Stimulated activated CD8-positive, alpha-beta memory T cell treated with anti-CD3 and anti-CD28 coated beads, Interleukin-2, amount 100 ng/mL, for 1 hour (primary cell): ENCODE data around the gene PRX.

Experiments
- DNase-seq, 2 donors: peaks; one replicate each; pipeline ENCODE4 v3.0.0-alpha.2; 2020; ENCODE audit warnings: low read depth in 2 of 2

Gene PRX

DNA sequence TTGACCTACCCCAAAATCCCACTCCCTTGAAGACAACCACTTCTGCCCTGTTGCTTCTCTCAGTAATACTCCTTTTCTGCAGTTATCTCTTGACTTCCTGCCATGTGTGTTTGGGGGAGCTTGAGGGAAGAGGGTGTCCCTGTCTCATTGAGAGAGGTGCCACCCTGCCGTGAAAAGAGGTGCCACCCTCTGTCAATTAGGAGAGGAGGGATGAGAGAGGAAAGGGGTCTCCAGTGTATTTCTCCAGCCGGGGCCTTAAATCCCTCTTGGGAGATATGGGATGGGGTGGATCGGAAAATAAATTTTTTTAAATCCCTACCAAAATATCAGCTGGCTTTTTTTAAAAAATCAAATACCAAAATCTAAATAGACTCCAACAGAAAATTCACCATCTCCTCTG is 48.2 kb downstream of the PRX start:
- no peak for DNase-seq

DNA sequence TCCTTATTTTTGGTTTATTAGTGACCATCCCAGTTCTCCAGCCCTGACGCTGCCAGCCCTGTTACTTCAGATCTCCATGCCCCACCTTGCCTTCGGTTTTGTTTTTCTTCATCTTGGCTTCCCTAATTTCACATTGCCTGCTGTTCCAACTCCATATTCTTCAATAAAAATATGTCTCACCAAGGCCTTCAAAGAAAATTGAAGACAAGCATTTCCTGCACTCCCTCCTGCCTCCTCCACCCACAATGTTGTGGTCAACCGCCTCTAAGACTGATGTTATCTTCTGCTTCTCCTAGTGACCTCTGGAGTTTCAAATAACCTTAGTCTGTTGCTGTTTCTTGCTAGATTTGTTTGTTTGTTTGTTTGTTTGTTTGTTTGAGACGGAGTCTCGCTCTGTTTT is 50.1 kb downstream of the PRX start:
- no peak for DNase-seq

- no peak for DNase-seq
Observed at GRCh38 chr19:40362160-40362559, 51.0 kb downstream of the PRX start.

DNA sequence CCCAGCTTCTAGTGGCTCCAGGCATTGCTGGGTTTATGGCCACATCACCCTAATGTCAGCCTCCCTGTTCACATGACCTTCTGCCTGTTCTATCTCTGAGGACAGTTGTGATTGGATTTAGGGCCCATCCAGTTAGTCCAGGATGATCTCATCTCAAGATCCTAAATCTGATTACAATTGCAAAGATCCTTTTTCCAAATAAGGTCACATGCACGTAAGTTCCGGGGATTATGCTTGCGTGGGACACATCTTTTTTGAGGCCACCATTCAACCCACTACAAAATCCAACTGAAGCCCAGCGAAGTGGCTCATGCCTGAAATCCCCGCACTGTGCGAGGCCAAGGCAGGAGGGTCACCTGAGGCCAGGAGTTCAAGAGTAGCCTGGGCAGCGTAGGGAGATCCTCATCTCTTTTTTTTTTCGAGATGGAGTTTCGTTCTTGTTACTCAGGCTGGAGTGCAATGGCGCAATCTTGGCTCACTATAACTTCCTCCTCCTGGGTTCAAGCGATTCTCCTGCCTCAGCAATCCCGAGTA is 52.4 kb downstream of the PRX start:
- no peak for DNase-seq

DNA sequence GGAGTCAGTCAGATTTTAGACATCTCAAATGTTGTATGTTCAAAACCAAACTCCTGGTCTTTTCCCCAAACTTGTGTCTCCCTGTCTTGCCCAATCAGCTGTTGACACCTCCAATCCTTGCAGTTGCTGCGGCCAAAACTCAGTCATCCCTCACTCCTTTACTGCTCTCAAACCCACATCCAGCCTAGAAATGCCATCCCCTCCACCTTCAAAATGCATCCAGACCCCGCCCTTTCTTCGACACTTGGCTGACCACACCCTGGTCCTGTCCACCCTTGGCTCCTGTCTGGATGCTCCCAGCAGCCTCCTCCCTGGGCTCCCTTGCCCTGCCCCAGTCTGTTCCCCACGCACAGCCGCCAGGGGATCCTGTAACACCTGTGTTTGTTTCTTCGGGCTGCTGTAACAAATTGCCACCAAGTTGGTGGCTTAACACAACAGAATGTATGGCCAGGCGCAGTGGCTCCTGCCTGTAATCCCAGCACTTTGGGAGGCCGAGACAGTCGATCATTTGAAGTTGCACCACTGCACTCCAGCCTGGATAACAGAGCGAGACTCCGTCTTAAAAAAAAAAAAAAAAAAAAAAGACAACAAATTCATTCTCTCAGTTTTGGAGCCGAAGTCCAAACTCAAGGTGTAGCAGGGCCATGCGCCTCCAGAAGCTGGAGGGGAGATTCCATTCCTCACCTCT is 53.0 kb downstream of the PRX start:
- DNase-seq = no peak

DNA sequence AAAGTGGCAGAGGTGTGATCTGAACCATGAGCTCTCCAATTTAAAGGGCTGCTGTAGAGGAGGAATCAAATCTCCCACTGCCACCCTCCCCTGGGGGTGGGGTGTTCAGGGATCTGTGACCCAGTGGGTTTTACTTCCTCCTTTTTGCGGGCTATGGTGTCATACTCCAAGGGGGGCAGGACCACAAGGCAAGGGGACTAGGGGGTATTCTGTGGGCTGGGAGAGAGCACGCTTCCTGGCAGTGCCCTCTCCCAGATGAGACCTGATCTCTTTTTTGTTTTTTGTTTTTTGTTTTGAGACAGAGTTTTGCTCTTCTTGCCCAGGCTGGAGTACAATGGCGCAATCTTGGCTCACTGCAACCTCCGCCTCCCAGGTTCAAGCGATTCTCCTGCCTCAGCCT is 54.4 kb downstream of the PRX start:
- no peak for DNase-seq

GRCh38 chr19:40357640-40358039 is 55.5 kb downstream of the PRX start:
- DNase-seq = no peak

GRCh38 chr19:40356681-40357595 is 56.2 kb downstream of the PRX start:
- no peak for DNase-seq

DNA sequence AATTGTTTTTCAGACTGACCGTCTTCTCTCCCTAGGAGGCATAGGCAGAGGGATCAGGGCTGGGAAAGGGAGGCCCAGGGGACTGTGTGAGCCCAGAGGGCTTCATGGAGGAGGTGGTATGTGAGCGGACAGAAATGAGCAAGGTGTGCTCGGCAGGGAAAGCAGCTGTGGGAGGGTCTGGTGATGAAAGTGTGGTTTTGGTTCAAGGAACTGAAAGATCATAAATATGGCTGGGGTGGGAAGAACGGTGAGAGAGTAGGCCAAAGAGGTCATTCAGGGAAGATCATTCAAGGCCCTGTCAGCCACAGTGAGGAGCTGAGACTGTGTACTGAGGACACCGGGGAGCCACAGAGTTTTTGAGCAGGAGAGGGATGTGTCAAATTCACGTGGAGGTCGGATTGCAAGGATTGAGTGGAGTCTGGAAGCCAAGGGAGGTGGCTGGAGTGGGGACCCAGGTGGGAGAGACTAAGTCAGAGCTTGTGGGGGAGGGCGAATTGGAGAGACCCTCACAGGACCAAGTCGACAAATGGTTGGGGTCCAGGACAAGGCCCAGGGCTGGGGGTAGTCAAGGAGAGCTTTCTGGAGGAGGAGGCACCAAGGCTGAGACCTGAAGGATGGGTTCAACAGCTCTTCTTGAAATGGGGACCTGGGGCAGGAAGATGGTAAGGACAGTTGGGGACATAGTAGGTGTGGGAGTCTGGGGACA is 57.0 kb downstream of the PRX start:
- no peak for DNase-seq

GRCh38 chr19:40348961-40349507 is 64.1 kb downstream of the PRX start:
- no peak for DNase-seq

- DNase-seq = peak; percentile 96 to 98
Observed at GRCh38 chr19:40348125-40348913, 64.9 kb downstream of the PRX start, which contains the start of the genes C19orf47 and PLD3. C19orf47 (minus strand) TSS chr19:40348397; CDS start chr19:40341857, 6,540 bp downstream. PLD3 (plus strand) TSS chr19:40348695; CDS start chr19:40366484, 17,789 bp downstream.

DNA sequence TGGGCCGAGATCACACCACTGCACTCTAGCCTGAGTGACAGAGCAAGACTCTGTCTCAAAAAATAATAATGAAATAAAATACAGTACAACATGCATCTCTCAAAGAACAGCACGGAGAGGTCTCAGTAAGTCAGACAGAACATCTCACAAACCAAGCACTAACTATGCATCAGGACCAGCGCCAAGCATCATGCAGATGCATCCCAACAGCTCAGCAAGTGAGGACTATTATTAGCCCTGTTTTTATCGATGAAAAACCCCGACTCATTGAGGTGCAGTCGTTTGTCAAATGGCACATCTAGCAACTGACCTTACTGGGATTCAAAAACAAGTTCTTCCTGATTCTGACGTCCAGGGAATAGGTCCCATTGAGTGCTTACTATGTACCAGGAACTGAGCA is 68.8 kb downstream of the PRX start:
- DNase-seq = no peak
